Measurements from ENCODE around the gene CAVIN4.

Gene CAVIN4

GRCh38 chr9:100589582-100589981, 11.7 kb downstream of the CAVIN4 start:
- in situ Hi-C loops (cut with MboI; ENCODE audit: low sequenced_read_pairs) = no loop called here

GRCh38 chr9:100590481-100590880, 12.6 kb downstream of the CAVIN4 start:
- in situ Hi-C loops (cut with MboI; ENCODE audit: low sequenced_read_pairs) = no loop called here

GRCh38 chr9:100591139-100591538, 13.3 kb downstream of the CAVIN4 start:
- in situ Hi-C loops (cut with MboI; ENCODE audit: low sequenced_read_pairs) = no loop called here

DNA sequence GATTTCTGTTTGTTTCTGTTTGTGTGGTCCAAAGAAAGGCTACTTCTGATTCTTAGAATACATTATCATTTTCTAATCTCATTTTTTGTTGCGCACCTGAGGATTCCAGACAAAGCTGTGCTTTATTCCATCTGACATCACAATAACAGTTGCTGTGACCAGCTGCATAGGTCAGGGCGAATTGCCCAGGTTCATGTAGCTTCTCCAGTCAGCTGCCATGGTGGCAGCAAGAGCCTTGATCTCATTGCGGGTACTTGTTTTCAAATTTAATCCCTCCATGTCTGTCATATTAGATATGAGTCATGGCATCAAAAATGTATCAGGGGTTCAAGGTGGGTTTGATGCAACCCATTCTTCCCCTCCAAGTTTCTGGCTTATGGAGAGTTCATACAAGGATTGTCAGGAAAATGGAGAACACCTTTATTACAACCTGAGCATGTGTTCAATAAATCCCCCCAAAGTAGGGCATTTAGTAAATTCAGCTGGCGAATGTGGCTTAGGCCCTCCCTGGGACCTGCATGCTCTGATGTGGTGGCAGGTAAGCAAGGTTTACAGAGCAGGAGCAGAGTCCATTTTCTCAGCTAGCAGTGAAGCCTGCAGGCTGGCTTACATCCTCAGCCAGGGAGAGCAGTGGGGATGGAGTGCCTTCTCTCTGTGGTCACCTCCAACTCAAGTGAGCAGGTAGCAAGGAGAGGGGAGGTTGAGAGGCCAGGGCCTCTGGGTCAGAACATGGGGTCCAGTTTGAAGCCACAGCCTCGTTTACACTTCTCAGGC, 13.9 kb downstream of the CAVIN4 start:
- in situ Hi-C loops (cut with MboI; ENCODE audit: low sequenced_read_pairs) = no loop called here

DNA sequence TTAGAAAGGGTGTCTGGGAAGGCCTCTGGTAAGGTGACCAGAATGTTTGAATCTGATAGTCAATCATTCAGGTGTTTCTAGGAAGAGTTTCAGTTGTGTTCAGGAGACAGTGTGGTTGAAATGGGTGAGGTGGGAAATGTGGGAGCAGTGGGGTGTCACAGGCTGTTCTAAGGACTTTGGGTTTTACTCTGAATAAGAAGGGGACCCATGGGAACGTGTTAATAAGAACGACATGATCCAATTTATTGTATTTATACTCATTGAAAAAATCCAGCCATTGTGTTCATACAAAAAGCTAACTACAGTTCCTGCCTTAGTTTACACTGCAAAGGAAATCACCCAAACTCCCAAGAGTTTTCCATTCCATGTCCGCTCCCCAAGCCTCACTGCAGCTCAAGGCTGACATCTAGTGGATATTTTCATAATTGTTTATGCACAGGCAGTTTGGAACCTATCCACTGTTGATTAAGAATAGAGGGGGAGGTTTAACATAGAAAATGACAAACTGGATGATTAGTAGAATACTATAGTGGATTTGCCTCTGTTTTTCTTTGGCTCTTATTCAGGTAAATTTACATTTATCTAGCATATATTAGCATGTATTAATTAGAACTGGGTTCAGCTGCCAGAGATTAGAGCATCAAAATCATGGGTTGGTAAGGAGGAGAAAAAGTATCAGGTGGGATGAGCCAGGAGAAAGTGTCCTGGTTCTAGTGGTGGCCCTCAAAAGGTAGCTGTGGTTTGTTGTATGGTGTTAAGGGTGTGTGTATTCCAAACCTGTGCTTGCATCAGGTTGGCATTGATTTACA, 17.7 kb downstream of the CAVIN4 start:
- in situ Hi-C loops (cut with MboI; ENCODE audit: low sequenced_read_pairs) = no loop called here

DNA sequence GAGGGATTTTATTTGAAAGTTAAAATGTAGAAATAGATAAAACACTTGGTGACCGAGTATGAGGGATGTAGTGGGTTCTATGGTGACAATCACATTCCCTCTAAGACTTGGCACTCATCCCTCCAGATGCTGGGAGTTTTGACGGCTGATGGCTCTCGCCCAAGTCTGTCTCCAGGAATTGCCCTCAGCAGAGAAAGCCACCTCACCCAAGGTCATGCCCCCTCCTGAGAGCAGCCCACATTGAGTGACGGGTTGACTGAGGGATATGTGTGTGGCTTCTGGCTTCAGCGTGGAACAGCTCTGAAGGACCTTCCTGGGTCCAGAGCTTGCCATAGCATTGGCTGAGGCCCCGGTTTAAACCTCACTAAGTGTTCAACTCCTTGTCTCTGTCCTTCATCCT, 19.4 kb downstream of the CAVIN4 start:
- in situ Hi-C loops (cut with MboI; ENCODE audit: low sequenced_read_pairs) = no loop called here

GRCh38 chr9:100598641-100599145, 20.8 kb downstream of the CAVIN4 start:
- in situ Hi-C loops (cut with MboI; ENCODE audit: low sequenced_read_pairs) = no loop called here

GRCh38 chr9:100600521-100601079, 22.7 kb downstream of the CAVIN4 start:
- in situ Hi-C loops (cut with MboI; ENCODE audit: low sequenced_read_pairs) = no loop called here

- in situ Hi-C loops (cut with MboI; ENCODE audit: low sequenced_read_pairs) = no loop called here
These were observed 23.3 kb downstream of the CAVIN4 start for GRCh38 chr9:100601216-100601615.

GRCh38 chr9:100602342-100602801, 24.5 kb downstream of the CAVIN4 start:
- in situ Hi-C loops (cut with MboI; ENCODE audit: low sequenced_read_pairs) = no loop called here

- in situ Hi-C loops (cut with MboI; ENCODE audit: low sequenced_read_pairs) = no loop called here
These were observed 27.5 kb downstream of the CAVIN4 start for GRCh38 chr9:100605405-100605804.

DNA sequence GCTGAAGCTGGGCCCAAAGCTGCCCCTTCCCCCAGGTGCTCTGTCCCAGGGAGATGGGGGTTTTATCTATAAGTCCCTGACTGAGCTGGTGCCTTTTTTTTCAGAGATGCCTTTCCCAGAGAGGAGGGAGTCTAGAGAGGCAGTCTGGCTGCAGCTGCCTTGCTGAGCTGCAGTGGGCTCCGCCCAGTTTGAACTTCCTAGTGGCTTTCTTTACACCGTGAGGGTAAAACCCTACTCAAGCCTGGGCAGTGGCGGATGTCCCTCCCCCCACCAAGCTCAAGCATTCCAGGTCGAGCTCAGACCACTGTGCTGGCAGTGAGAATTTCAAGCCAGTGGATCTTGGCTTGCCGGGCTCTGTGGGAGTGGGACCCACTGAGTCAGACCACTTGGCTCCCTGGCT, 41.3 kb downstream of the CAVIN4 start:
- in situ Hi-C loops (cut with MboI; ENCODE audit: low sequenced_read_pairs) = no loop called here

DNA sequence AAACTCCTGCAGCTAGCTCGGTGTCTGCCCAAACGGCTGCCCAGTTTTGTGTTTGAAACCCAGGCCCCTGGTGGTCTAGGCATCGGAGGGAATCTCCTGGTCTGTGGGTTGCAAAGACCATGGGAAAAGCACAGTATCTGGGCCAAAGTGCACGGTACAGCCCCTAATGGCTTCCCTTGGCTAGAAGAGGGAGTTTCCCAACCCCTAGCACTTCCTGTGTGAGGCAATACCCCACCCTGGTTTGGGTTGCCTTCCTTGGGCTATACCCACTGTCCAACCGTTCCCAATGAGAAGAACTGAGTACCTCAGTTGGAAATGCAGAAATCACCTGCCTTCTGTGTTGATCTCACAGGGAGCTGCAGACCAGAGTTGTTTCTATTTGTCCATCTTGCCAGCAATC, 41.8 kb downstream of the CAVIN4 start:
- in situ Hi-C loops (cut with MboI; ENCODE audit: low sequenced_read_pairs) = no loop called here

DNA sequence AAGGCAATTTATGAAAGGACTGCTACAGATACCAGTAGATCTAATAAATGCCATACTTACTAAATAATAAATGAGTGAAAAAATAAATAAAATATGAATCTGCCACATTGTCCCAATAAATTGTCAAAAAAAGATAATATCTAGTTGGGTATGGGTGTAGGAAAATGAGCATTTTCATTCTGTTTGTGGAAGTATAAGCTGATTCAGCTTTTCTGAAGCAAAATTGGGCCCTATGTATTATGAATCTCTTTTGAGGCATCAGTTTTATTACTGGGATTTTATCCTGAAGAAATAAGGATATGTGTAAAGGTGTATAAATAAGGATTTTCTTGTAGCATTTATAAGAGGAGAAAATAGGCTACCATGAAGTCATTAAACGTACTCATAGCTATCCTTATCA, 46.1 kb downstream of the CAVIN4 start:
- in situ Hi-C loops (cut with MboI; ENCODE audit: low sequenced_read_pairs) = no loop called here

DNA sequence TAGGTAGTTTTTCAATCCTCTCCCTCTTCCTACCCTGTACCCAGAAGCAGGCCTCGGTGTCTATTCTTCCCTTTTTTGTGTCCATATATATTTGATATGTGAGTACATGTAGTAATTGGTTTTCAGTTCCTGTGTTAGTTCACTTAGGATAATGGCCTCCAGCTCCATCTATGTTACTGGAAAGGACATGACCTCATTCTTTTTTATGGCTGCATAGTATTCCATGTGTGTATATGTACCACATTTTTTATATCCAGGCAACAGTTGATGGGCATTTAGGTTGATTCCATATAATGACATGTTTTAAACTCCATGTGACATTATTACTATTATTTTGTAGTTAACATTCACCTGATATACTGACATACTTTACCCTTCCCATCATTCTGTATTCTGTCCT, 49.1 kb downstream of the CAVIN4 start:
- in situ Hi-C loops (cut with MboI; ENCODE audit: low sequenced_read_pairs) = no loop called here

GRCh38 chr9:100637787-100638186, 59.9 kb downstream of the CAVIN4 start:
- in situ Hi-C loops (cut with MboI; ENCODE audit: low sequenced_read_pairs) = no loop called here

All from hTERT RPE-1 (cell line).